ENCODE measurements around the gene TRAF7.

GRCh38 chr16:2206780-2207433 lies 51.3 kb downstream of the TRAF7 start:
- TF ChIP-seq EZH2phosphoT487 (IDR thresholded peaks at IDR 0.05; ENCODE audit: borderline replicate concordance, low read depth, low read length), result no peak
- no peak for TF ChIP-seq CTCF (conservative IDR thresholded peaks at IDR 0.05; ENCODE audit: low read length)
